PC-3 (cell line): ENCODE data around the gene HID1. TPM values are rescaled to one million over a fixed set of nuclear protein-coding genes. Genes with fewer than 3 reads are reported as not detected.

Source experiments
- ATAC-seq: fragments of 200-7000 bp; cut with Tn5 transposase; 2 replicates; pipeline ENCODE4 v1.9.1; 2020; ENCODE audit warnings: mild to moderate bottlenecking, moderate library complexity
- BruUV-seq: library from RNA; stranded (reverse); fragments of 400-500 nt; replicated peaks from 2 replicates; lab custom pipeline; 2021; lab: Mats Ljungman, UMichigan
- CTCF ChIA-PET: fragments of 300-600 bp; sonication (Branson Sonifier 250); formaldehyde crosslinking; loops from one replicate; lab custom pipeline; 2022; ENCODE audit warnings: antibody characterized with exemption; lab: Charles Lee
- POLR2A ChIA-PET: fragments of 300-600 bp; sonication (Branson Sonifier 250); formaldehyde crosslinking; loops from one replicate; lab custom pipeline; 2022; ENCODE audit warnings: antibody characterized with exemption; ENCODE audit not compliant: unreplicated experiment; lab: Charles Lee
- DNase-seq: peaks from one replicate; pipeline ENCODE4 v3.0.0-alpha.2; 2015
- H2AFZ ChIP-seq: fragments of 300-600 bp; sonication (generic); 2 replicates; pipeline ENCODE4 v1.6.0; 2016; ENCODE audit warnings: antibody characterized with exemption, low read length
- H3F3A ChIP-seq: fragments of 300-600 bp; sonication (generic); one replicate; pipeline ENCODE4 v1.6.0; 2017; ENCODE audit warnings: antibody characterized with exemption, low read length, control low read depth, mild to moderate bottlenecking; ENCODE audit not compliant: unreplicated experiment
- H3K27ac ChIP-seq: fragments of 300-600 bp; sonication (generic); 2 replicates; pipeline ENCODE4 v1.5.1; 2016; ENCODE audit warnings: mild to moderate bottlenecking, low read length
- H3K27me3 ChIP-seq: fragments of 300-600 bp; sonication (generic); 2 replicates; pipeline ENCODE4 v1.6.1; 2016; ENCODE audit warnings: low read length, mixed read lengths
- H3K36me3 ChIP-seq: fragments of 300-600 bp; sonication (generic); 2 replicates; pipeline ENCODE4 v1.6.1; 2016; ENCODE audit warnings: low read depth, mixed run types, low read length, mixed read lengths
- H3K4me1 ChIP-seq: fragments of 300-600 bp; sonication (generic); 2 replicates; pipeline ENCODE4 v1.5.1; 2016; ENCODE audit warnings: low read length; ENCODE audit not compliant: insufficient read depth
- H3K4me2 ChIP-seq: fragments of 300-600 bp; sonication (generic); 2 replicates; pipeline ENCODE4 v1.6.0; 2016; ENCODE audit warnings: low read length
- H3K4me3 ChIP-seq: fragments of 300-600 bp; sonication (generic); 2 replicates; pipeline ENCODE4 v1.5.1; 2016; ENCODE audit warnings: mild to moderate bottlenecking, low read length, mixed read lengths
- H3K79me2 ChIP-seq: fragments of 300-600 bp; sonication (generic); 2 replicates; pipeline ENCODE4 v1.6.1; 2017; ENCODE audit warnings: low read length, mixed read lengths
- H3K9ac ChIP-seq: fragments of 300-600 bp; sonication (generic); 2 replicates; pipeline ENCODE4 v1.6.0; 2016; ENCODE audit warnings: mild to moderate bottlenecking, low read length
- H3K9me2 ChIP-seq: fragments of 300-600 bp; sonication (generic); replicated peaks from 2 replicates; pipeline ENCODE4 v1.6.1; 2016; ENCODE audit warnings: mixed run types, low read length, mixed read lengths
- H3K9me3 ChIP-seq: fragments of 300-600 bp; sonication (generic); 2 replicates; pipeline ENCODE4 v1.6.1; 2016; ENCODE audit warnings: low read length, mixed read lengths
- H4K20me1 ChIP-seq: fragments of 300-600 bp; sonication (generic); 2 replicates; pipeline ENCODE4 v1.6.1; 2016; ENCODE audit warnings: low read length, mixed read lengths
- CTCF ChIP-seq: fragments of 300-600 bp; sonication (generic); conservative IDR thresholded peaks from 2 replicates; pipeline ENCODE4 v1.5.1; 2017; ENCODE audit warnings: antibody characterized with exemption, low read depth, mild to moderate bottlenecking, low read length
- EZH2 ChIP-seq: fragments of 300-600 bp; sonication (generic); IDR thresholded peaks from one replicate; pipeline ENCODE4 v1.6.1; 2017; ENCODE audit warnings: antibody characterized with exemption, mild to moderate bottlenecking, low read length; ENCODE audit not compliant: unreplicated experiment
- EZH2phosphoT487 ChIP-seq: fragments of 300-600 bp; sonication (generic); IDR thresholded peaks from 2 replicates; pipeline ENCODE4 v1.6.1; 2018; ENCODE audit warnings: mild to moderate bottlenecking, antibody characterized with exemption, low read length, borderline replicate concordance
- intact Hi-C: fragments of 100-400 bp; cut with micrococcal nuclease; formaldehyde crosslinking; loops from 2 replicates; pipeline ENCODE4 v1.9.0; 2023
- total RNA-seq: library from RNA; depleted of rRNA; stranded (reverse); fragments of >200 nt; gene quantifications from 2 replicates; pipeline ENCODE4 v1.2.3, GENCODE V29; 2014

Gene HID1
- total RNA-seq, 1 experiment from 2014 or later: 40.6 TPM

DNA sequence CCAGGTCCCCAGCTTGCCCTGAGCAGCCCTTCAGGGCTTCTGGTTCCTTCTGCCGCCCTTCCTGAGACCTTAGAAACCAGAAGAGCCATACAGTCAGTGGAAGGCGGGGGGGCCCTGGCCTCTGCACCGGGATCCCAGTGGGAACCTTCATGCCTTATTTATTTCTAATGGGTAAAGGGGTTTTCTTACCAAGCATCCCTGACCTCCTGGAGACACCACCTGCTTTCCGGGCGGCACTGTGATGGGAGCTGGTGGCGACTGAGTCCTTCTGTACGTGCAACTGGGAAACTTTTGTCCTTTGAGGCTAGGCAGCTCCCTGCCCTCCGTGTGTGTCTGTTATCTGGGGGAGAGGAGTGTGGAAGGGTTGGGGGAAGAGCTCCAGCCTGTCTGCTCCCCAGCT, 32.7 kb upstream of the HID1 start:
- Histone ChIP-seq H3K27ac (no peak overlapping the region), H3F3A (no peaks in the 10 kb centered on the region), H2AFZ (no peak overlapping the region), H3K4me1 (peaks cover 8% of the 10 kb centered on the region), H3K9me2 (no peaks in the 10 kb centered on the region), H3K4me2 (no peak overlapping the region), H3K27me3 (no peaks in the 10 kb centered on the region), H4K20me1 (no peaks in the 10 kb centered on the region), H3K4me3 (no peak overlapping the region), H3K9me3 (no peaks in the 10 kb centered on the region), H3K79me2 (no peaks in the 10 kb centered on the region), H3K9ac (no peak overlapping the region), H3K36me3 (peaks cover 3% of the 10 kb centered on the region; the same call in 1 of the 2 replicates)
- DNase-seq (no peak), ATAC-seq (no peak)
- ChIA-PET POLR2A (no interaction called here), CTCF (interaction anchor here (0.6 kb wide), 1 partner anchor 12 kb away, joined by 6 read pairs; no protein-coding TSS in a partner anchor)
- intact Hi-C loops: no loop called here
- TF ChIP-seq EZH2 (no peak), CTCF (no peak), EZH2phosphoT487 (no peak)
- TSS peak; percentile 22 for BruUV-seq

DNA sequence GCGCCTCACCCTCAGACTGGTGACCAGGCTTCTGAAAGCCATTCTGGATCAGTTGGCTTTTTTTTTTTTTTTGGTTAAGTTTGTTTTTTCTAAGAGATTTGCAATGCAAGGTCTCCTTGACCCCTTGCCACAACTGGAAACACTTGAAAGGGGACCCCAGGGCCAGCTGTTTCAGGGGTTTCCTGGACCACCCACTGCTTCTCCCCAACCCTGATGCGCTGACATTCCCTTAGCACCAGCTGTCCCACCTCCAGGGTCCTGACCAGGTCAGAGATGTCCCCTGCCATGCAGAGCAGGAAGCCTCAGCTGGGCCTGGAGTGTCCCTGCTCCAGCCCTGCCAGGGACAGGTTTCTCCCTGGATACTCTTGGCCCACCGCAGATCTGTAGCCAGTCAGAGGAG, 31.8 kb upstream of the HID1 start:
- Histone ChIP-seq H3K9me2 (no peaks in the 10 kb centered on the region), H3K9me3 (no peaks in the 10 kb centered on the region), H2AFZ (no peak overlapping the region), H3K9ac (no peak overlapping the region), H3K27me3 (no peaks in the 10 kb centered on the region), H3K4me2 (no peak overlapping the region), H3K4me1 (peaks cover 6% of the 10 kb centered on the region), H3K79me2 (no peaks in the 10 kb centered on the region), H3K27ac (no peak overlapping the region), H3K36me3 (peaks cover 7% of the 10 kb centered on the region; the same call in 1 of the 2 replicates), H4K20me1 (no peaks in the 10 kb centered on the region), H3K4me3 (no peak overlapping the region), H3F3A (no peaks in the 10 kb centered on the region)
- ChIA-PET POLR2A (no interaction called here), CTCF (no interaction called here)
- BruUV-seq: no TSS peak
- TF ChIP-seq EZH2phosphoT487: no peak
- TF ChIP-seq CTCF: no peak
- DNase-seq: no peak
- ATAC-seq: no peak
- intact Hi-C loops: no loop called here

- Histone ChIP-seq H3F3A (no peaks in the 10 kb centered on the region), H3K4me1 (peaks cover 2% of the 10 kb centered on the region), H3K4me2 (no peak overlapping the region), H3K27ac (no peak overlapping the region), H2AFZ (no peak overlapping the region), H4K20me1 (no peaks in the 10 kb centered on the region), H3K9me2 (no peaks in the 10 kb centered on the region), H3K36me3 (peaks cover 9% of the 10 kb centered on the region), H3K9ac (no peak overlapping the region), H3K27me3 (no peaks in the 10 kb centered on the region), H3K4me3 (no peak overlapping the region), H3K9me3 (no peaks in the 10 kb centered on the region), H3K79me2 (no peaks in the 10 kb centered on the region)
- CTCF ChIA-PET: no interaction called here
- TF ChIP-seq CTCF (no peak), EZH2phosphoT487 (no peak), EZH2 (no peak)
- BruUV-seq: no TSS peak
- DNase-seq: no peak
- intact Hi-C loops: no loop called here
- ATAC-seq: no peak
- POLR2A ChIA-PET: no interaction called here
Observed at GRCh38 chr17:75003957-75004355, 31.4 kb upstream of the HID1 start.
